ENCODE measurements around the gene KDELR3. TPM values are rescaled to one million over a fixed set of nuclear protein-coding genes. Genes with fewer than 3 reads are reported as not detected.

KDELR3 gene
- total RNA-seq, 1 experiment from 2014 or later, result 33.1 TPM

DNA sequence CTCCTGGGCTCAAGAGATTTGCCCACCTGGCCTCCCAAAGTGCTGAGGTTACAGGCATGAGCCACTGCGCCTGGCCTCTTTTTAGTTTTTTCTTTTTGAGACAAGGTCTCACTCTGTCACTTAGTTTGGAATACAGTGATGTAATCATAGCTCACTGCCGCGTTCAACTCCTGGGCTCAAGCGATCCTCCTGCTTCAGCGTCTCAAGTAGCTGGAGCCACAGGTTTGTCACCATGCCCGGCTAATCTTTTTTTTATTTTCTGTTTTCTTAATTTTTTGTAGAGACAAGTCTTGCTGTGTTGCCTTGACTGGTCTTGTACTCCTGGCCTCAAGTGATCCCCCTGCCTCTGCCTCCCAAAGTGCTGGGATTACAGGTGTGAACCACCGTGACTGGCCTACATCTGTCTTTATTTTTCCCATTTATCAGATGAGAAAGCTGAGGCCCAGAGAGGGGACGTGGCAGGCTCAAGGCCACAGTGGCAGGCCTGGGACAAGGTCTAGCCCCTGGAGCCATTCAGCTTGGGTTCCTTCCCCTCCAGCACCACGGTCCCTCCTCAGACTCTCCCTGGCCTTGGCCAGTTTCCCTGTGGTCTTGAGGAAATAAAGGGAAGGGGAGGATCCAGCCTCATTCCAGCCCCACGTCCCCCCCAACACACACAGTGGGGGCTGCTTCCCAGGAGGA, 2.8 kb upstream of the KDELR3 start:
- ChIA-PET CTCF (no interaction called here), POLR2A (no interaction called here), RAD21 (ENCODE audit: low non-redundant PET in 1 of 2, low total read pairs in 2 of 2, uncharacterized antibody in 2 of 2, unreplicated experiment in 2 of 2) (no interaction called here)
- no peak for TF ChIP-seq SP1 (IDR thresholded peaks at IDR 0.05; ENCODE audit: low read depth)
- TF ChIP-seq SRF (IDR thresholded peaks at IDR 0.05; ENCODE audit: low read depth), result no peak
- TF ChIP-seq, protein P1, sequence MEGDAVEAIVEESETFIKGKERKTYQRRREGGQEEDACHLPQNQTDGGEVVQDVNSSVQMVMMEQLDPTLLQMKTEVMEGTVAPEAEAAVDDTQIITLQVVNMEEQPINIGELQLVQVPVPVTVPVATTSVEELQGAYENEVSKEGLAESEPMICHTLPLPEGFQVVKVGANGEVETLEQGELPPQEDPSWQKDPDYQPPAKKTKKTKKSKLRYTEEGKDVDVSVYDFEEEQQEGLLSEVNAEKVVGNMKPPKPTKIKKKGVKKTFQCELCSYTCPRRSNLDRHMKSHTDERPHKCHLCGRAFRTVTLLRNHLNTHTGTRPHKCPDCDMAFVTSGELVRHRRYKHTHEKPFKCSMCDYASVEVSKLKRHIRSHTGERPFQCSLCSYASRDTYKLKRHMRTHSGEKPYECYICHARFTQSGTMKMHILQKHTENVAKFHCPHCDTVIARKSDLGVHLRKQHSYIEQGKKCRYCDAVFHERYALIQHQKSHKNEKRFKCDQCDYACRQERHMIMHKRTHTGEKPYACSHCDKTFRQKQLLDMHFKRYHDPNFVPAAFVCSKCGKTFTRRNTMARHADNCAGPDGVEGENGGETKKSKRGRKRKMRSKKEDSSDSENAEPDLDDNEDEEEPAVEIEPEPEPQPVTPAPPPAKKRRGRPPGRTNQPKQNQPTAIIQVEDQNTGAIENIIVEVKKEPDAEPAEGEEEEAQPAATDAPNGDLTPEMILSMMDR (IDR thresholded peaks at IDR 0.05 in 2 of 3, conservative IDR thresholded peaks at IDR 0.05 in 1 of 3; ENCODE audit: borderline replicate concordance in 1 of 3, insufficient read depth in 1 of 3, low read depth in 2 of 3, low read length in 2 of 3), result no peak
- TF ChIP-seq RAD21 (IDR thresholded peaks at IDR 0.05; ENCODE audit: low read depth), result no peak
- no peak for TF ChIP-seq TCF7L2 (IDR thresholded peaks at IDR 0.05; ENCODE audit: borderline replicate concordance, extremely low read depth, insufficient read depth, insufficient read length)
- no peak for TF ChIP-seq FOSL1 (IDR thresholded peaks at IDR 0.05; ENCODE audit: low read depth)
- TF ChIP-seq, protein P2, sequence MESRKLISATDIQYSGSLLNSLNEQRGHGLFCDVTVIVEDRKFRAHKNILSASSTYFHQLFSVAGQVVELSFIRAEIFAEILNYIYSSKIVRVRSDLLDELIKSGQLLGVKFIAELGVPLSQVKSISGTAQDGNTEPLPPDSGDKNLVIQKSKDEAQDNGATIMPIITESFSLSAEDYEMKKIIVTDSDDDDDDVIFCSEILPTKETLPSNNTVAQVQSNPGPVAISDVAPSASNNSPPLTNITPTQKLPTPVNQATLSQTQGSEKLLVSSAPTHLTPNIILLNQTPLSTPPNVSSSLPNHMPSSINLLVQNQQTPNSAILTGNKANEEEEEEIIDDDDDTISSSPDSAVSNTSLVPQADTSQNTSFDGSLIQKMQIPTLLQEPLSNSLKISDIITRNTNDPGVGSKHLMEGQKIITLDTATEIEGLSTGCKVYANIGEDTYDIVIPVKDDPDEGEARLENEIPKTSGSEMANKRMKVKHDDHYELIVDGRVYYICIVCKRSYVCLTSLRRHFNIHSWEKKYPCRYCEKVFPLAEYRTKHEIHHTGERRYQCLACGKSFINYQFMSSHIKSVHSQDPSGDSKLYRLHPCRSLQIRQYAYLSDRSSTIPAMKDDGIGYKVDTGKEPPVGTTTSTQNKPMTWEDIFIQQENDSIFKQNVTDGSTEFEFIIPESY (IDR thresholded peaks at IDR 0.05; ENCODE audit: extremely low read depth, insufficient replicate concordance, low read length), result no peak
- TF ChIP-seq, protein P3, sequence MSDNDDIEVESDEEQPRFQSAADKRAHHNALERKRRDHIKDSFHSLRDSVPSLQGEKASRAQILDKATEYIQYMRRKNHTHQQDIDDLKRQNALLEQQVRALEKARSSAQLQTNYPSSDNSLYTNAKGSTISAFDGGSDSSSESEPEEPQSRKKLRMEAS (IDR thresholded peaks at IDR 0.05), result no peak
- TF ChIP-seq CBX3 (IDR thresholded peaks at IDR 0.05; ENCODE audit: low read depth), result no peak
- TF ChIP-seq, protein P4, sequence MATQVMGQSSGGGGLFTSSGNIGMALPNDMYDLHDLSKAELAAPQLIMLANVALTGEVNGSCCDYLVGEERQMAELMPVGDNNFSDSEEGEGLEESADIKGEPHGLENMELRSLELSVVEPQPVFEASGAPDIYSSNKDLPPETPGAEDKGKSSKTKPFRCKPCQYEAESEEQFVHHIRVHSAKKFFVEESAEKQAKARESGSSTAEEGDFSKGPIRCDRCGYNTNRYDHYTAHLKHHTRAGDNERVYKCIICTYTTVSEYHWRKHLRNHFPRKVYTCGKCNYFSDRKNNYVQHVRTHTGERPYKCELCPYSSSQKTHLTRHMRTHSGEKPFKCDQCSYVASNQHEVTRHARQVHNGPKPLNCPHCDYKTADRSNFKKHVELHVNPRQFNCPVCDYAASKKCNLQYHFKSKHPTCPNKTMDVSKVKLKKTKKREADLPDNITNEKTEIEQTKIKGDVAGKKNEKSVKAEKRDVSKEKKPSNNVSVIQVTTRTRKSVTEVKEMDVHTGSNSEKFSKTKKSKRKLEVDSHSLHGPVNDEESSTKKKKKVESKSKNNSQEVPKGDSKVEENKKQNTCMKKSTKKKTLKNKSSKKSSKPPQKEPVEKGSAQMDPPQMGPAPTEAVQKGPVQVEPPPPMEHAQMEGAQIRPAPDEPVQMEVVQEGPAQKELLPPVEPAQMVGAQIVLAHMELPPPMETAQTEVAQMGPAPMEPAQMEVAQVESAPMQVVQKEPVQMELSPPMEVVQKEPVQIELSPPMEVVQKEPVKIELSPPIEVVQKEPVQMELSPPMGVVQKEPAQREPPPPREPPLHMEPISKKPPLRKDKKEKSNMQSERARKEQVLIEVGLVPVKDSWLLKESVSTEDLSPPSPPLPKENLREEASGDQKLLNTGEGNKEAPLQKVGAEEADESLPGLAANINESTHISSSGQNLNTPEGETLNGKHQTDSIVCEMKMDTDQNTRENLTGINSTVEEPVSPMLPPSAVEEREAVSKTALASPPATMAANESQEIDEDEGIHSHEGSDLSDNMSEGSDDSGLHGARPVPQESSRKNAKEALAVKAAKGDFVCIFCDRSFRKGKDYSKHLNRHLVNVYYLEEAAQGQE (IDR thresholded peaks at IDR 0.05; ENCODE audit: low read depth), result no peak
- TF ChIP-seq SIN3A (IDR thresholded peaks at IDR 0.05; ENCODE audit: low read depth), result no peak
- TF ChIP-seq ZFX (IDR thresholded peaks at IDR 0.05), result no peak
- no peak for TF ChIP-seq EGR1 (IDR thresholded peaks at IDR 0.05; ENCODE audit: low read depth)
- TF ChIP-seq CEBPB (IDR thresholded peaks at IDR 0.05; ENCODE audit: low read depth), result no peak
- TF ChIP-seq POLR2AphosphoS5 (IDR thresholded peaks at IDR 0.05; ENCODE audit: low read depth, low read length), result no peak
- DNase-seq (ENCODE audit: low read depth, low spot score), result no peak
- no peak overlapping the region for H3K9ac ChIP-seq (ENCODE audit: low read length)
- no peaks in the 10 kb centered on the region for H3K79me2 ChIP-seq (ENCODE audit: insufficient read depth, low read length)
- no peaks in the 10 kb centered on the region for H3K9me2 ChIP-seq (ENCODE audit: insufficient read depth)
- no TSS peak for BruUV-seq (replicated peaks)
- H3K4me3 ChIP-seq (replicated peaks in 1 of 2; ENCODE audit: low read depth in 1 of 2, low read length in 2 of 2), result no peak overlapping the region
- no peaks in the 10 kb centered on the region for H3K36me3 ChIP-seq (ENCODE audit: control insufficient read depth in 1 of 2, insufficient read depth in 2 of 2, low read length in 2 of 2)
- H4K20me1 ChIP-seq (ENCODE audit: insufficient read depth), result no peaks in the 10 kb centered on the region
- intact Hi-C loops (cut with micrococcal nuclease), result no loop called here
- H3K4me2 ChIP-seq (ENCODE audit: low read length), result no peak overlapping the region
- H3K27ac ChIP-seq (ENCODE audit: low read depth, low read length), result no peak overlapping the region
- H3K27me3 ChIP-seq (ENCODE audit: insufficient read depth, low read length), result no peaks in the 10 kb centered on the region
- H3K4me1 ChIP-seq (ENCODE audit: control insufficient read depth in 1 of 2, insufficient read depth in 2 of 2, low read length in 2 of 2), result peaks cover 17 to 48% of the 10 kb centered on the region in 2 experiments
- no peak overlapping the region for H2AFZ ChIP-seq (ENCODE audit: low read depth, low read length, poor library complexity, severe bottlenecking)
- no peak for ATAC-seq
- no peaks in the 10 kb centered on the region for H3K9me3 ChIP-seq (ENCODE audit: control insufficient read depth in 1 of 2, insufficient read depth in 1 of 2, low read depth in 1 of 2, low read length in 2 of 2)

Measured in HCT116 (cell line).